HG02981 (cell line): Measurements from ENCODE around the gene TTLL10.

ENCODE experiments used
- ATAC-seq: cut with Tn5 transposase; IDR thresholded peaks from one replicate; pipeline ENCODE4 v1.9.1; 2021; ENCODE audit warnings: mild to moderate bottlenecking, moderate library complexity; ENCODE audit not compliant: unreplicated experiment

TTLL10 gene

GRCh38 chr1:1157426-1157913 lies 16.2 kb upstream of the TTLL10 start:
- peak; percentile 34 for ATAC-seq

GRCh38 chr1:1157914-1158710 lies 15.6 kb upstream of the TTLL10 start:
- peak; percentile 34 for ATAC-seq

- ATAC-seq: no peak
Observed at GRCh38 chr1:1160281-1160930, 13.3 kb upstream of the TTLL10 start.

GRCh38 chr1:1161078-1161682 lies 12.5 kb upstream of the TTLL10 start:
- ATAC-seq: no peak

- no peak for ATAC-seq
Observed at GRCh38 chr1:1161683-1162079, 12.0 kb upstream of the TTLL10 start.

- ATAC-seq: no peak
Observed at GRCh38 chr1:1162597-1163537, 10.8 kb upstream of the TTLL10 start.

GRCh38 chr1:1163538-1164070 lies 10.1 kb upstream of the TTLL10 start:
- no peak for ATAC-seq

- no peak for ATAC-seq
Observed at GRCh38 chr1:1164361-1164700, 9.3 kb upstream of the TTLL10 start.

GRCh38 chr1:1164701-1165451 lies 8.8 kb upstream of the TTLL10 start:
- no peak for ATAC-seq

- no peak for ATAC-seq
Observed at GRCh38 chr1:1165485-1165884, 8.2 kb upstream of the TTLL10 start.

- no peak for ATAC-seq
Observed at GRCh38 chr1:1165900-1166421, 7.7 kb upstream of the TTLL10 start.

- no peak for ATAC-seq
Observed at GRCh38 chr1:1166642-1167397, 6.9 kb upstream of the TTLL10 start.

GRCh38 chr1:1167398-1167821 lies 6.3 kb upstream of the TTLL10 start:
- no peak for ATAC-seq

GRCh38 chr1:1167841-1168450 lies 5.7 kb upstream of the TTLL10 start:
- ATAC-seq: no peak

- ATAC-seq: no peak
Observed at GRCh38 chr1:1168451-1169411, 4.9 kb upstream of the TTLL10 start.

GRCh38 chr1:1169429-1170214 lies 4.1 kb upstream of the TTLL10 start:
- no peak for ATAC-seq
